ENCODE data around the gene ATF6B. TPM values are rescaled to one million over a fixed set of nuclear protein-coding genes. Genes with fewer than 3 reads are reported as not detected.

Gene ATF6B
- total and polyA plus RNA-seq, 2 experiments from 2014 or later: 24.9 to 26.1 TPM

- peak overlapping the region; percentile 96 for H3K27ac Mint-ChIP-seq
- peak overlapping the region; percentile 94 for H3K4me3 Mint-ChIP-seq
- peak overlapping the region; percentile 95 for H2AFZ ChIP-seq
- ATAC-seq: peak; percentile 38
- TF ChIP-seq EZH2 (IDR thresholded peaks at IDR 0.05; ENCODE audit: low read depth, unreplicated experiment) (peak; percentile 26), REST (IDR thresholded peaks at IDR 0.05; ENCODE audit: unreplicated experiment) (no peak), CTCF (conservative IDR thresholded peaks at IDR 0.05; ENCODE audit: low read depth in 2 of 2) (no peak), STAT1 (IDR thresholded peaks at IDR 0.05; ENCODE audit: unreplicated experiment) (no peak), CREB1 (CRISPR knock-in tag; IDR thresholded peaks at IDR 0.05; ENCODE audit: low read depth) (0 out of 2 replicates have a peak, but pooled peaks have one; percentile 6), ZNF114 (CRISPR knock-in tag; IDR thresholded peaks at IDR 0.05) (no peak), ZNF331 (CRISPR knock-in tag; IDR thresholded peaks at IDR 0.05; ENCODE audit: low read depth) (no peak), ETS1 (IDR thresholded peaks at IDR 0.05) (no peak), POLR2AphosphoS5 (IDR thresholded peaks at IDR 0.05; ENCODE audit: low read depth) (no peak), NANOG (IDR thresholded peaks at IDR 0.05; ENCODE audit: borderline replicate concordance) (no peak), EZH2phosphoT487 (IDR thresholded peaks at IDR 0.05; ENCODE audit: unreplicated experiment) (no peak), JUNB (IDR thresholded peaks at IDR 0.05; ENCODE audit: unreplicated experiment) (no peak), ZNF462 (CRISPR knock-in tag; IDR thresholded peaks at IDR 0.05) (no peak)
- peak overlapping the region; percentile 100 for H3K4me2 ChIP-seq
- H3F3A ChIP-seq (replicated peaks; ENCODE audit: low read depth): peaks cover 9% of the 10 kb centered on the region
- H3K4me1 ChIP-seq (ENCODE audit: insufficient read depth): peaks cover 29% of the 10 kb centered on the region
- peak; percentile 75 for DNase-seq (ENCODE audit: low spot score)
- H3K27ac ChIP-seq (ENCODE audit: low read depth): no peak overlapping the region; the same call in 1 of the 2 replicates
- peaks cover 46% of the 10 kb centered on the region for H3K4me1 Mint-ChIP-seq
- H3K27me3 ChIP-seq (ENCODE audit: insufficient read depth): peaks cover 44% of the 10 kb centered on the region
- no peaks in the 10 kb centered on the region; the same call in 1 of the 2 replicates for H3K9me2 ChIP-seq (ENCODE audit: insufficient read depth)
- H3K9me3 Mint-ChIP-seq: no peaks in the 10 kb centered on the region; the same call in 1 of the 3 replicates
- H4K20me1 ChIP-seq (replicated peaks; ENCODE audit: insufficient read depth): 0 out of 2 replicates have a peak, but pooled peaks cover 5% of the 10 kb centered on the region
- H3K4me3 ChIP-seq: peak overlapping the region; percentile 100
- H3K79me2 ChIP-seq (replicated peaks; ENCODE audit: insufficient read depth): no peaks in the 10 kb centered on the region
- H3K36me3 Mint-ChIP-seq (ENCODE audit: low read depth): peaks cover 18% of the 10 kb centered on the region
- H3K27me3 Mint-ChIP-seq (ENCODE audit: insufficient read depth, low read depth, poor library complexity): peaks cover 47% of the 10 kb centered on the region
- peaks cover 1% of the 10 kb centered on the region for H3K36me3 ChIP-seq (ENCODE audit: insufficient read depth)
These were observed 24.9 kb upstream of the ATF6B start for GRCh38 chr6:32152769-32153563.

Measured in GM23338 (cell line).